CD8-positive, alpha-beta memory T cell (primary cell): ENCODE data around the gene DPF3. TPM values are rescaled to one million over a fixed set of nuclear protein-coding genes. Genes with fewer than 3 reads are reported as not detected.

ENCODE experiments used
- CTCF ChIA-PET: fragments of 350-600 bp; sonication (Branson Sonifier 250); formaldehyde crosslinking; loops from one replicate; lab custom pipeline; 2021; ENCODE audit warnings: antibody characterized with exemption; lab: Charles Lee
- POLR2A ChIA-PET: fragments of 350-600 bp; sonication (Branson Sonifier 250); formaldehyde crosslinking; loops from one replicate; lab custom pipeline; 2021; ENCODE audit warnings: antibody characterized with exemption; lab: Charles Lee
- DNase-seq, 5 donors: peaks; one replicate each; pipeline versions ENCODE4 v3.0.0 to v3.0.0-alpha.2; 2020 to 2022; ENCODE audit warnings: mixed read lengths in 1 of 5
- H3K27ac ChIP-seq: one replicate; pipeline ENCODE4 v1.7.0; 2013; ENCODE audit warnings: low read depth, mild to moderate bottlenecking, low read length, moderate library complexity
- H3K27me3 ChIP-seq: 2 replicates; pipeline ENCODE4 v1.7.0; 2013; ENCODE audit warnings: low read length, mild to moderate bottlenecking; ENCODE audit not compliant: insufficient read depth, poor library complexity, severe bottlenecking
- H3K36me3 ChIP-seq: 2 replicates; pipeline ENCODE4 v1.7.0; 2013; ENCODE audit warnings: mild to moderate bottlenecking, low read length, moderate library complexity; ENCODE audit not compliant: insufficient read depth
- H3K4me1 ChIP-seq: 2 replicates; pipeline ENCODE4 v1.7.0; 2013; ENCODE audit warnings: mild to moderate bottlenecking, low read length, moderate library complexity; ENCODE audit not compliant: insufficient read depth
- H3K4me3 ChIP-seq: 2 replicates; pipeline ENCODE4 v1.7.0; 2013; ENCODE audit warnings: mild to moderate bottlenecking, low read length
- H3K9me3 ChIP-seq: 2 replicates; pipeline ENCODE4 v1.7.0; 2013; ENCODE audit warnings: mild to moderate bottlenecking, low read length
- H3K27ac Mint-ChIP-seq, 8 donors: one replicate each; pipeline ENCODE4 v1.8.0; 2020 to 2021; ENCODE audit warnings: mixed read lengths in 8 of 8, mild to moderate bottlenecking in 6 of 8, inconsistent platforms in 3 of 8, moderate library complexity in 3 of 8
- H3K27me3 Mint-ChIP-seq, 2 donors: one replicate each; pipeline ENCODE4 v1.8.0; 2020 to 2021; ENCODE audit warnings: mixed read lengths in 2 of 2, mild to moderate bottlenecking in 1 of 2, moderate library complexity in 1 of 2
- H3K36me3 Mint-ChIP-seq, 3 donors: one replicate each; pipeline ENCODE4 v1.8.0; 2020 to 2021; ENCODE audit warnings: mixed read lengths in 3 of 3, inconsistent platforms in 1 of 3, mild to moderate bottlenecking in 1 of 3
- H3K4me1 Mint-ChIP-seq, 3 donors: one replicate each; pipeline ENCODE4 v1.8.0; 2020 to 2021; ENCODE audit warnings: mixed read lengths in 3 of 3, inconsistent platforms in 1 of 3, mild to moderate bottlenecking in 1 of 3
- H3K4me3 Mint-ChIP-seq, 7 donors: one replicate each; pipeline ENCODE4 v1.8.0; 2020 to 2021; ENCODE audit warnings: mixed read lengths in 7 of 7, mild to moderate bottlenecking in 6 of 7, moderate library complexity in 4 of 7, inconsistent platforms in 2 of 7
- H3K9me3 Mint-ChIP-seq, 5 donors: one replicate each; pipeline ENCODE4 v1.8.0; 2020 to 2022; ENCODE audit warnings: mixed read lengths in 5 of 5, mild to moderate bottlenecking in 3 of 5, moderate library complexity in 2 of 5, inconsistent platforms in 1 of 5
- polyA plus RNA-seq: library from polyadenylated mRNA; unstranded; fragments of 300-500 nt; fragmentation: Illumina TruSeq; gene quantifications from one replicate; pipeline ENCODE4 v1.2.3, GENCODE V29; 2021
- total RNA-seq, 2 experiments: library from RNA; stranded (reverse); gene quantifications; one replicate each; pipeline ENCODE4 v1.2.3, GENCODE V29; 2021

The DPF3 gene
- total and polyA plus RNA-seq, 3 experiments from 2014 or later: 0.50 to 1.3 (median 0.62) TPM

DNA sequence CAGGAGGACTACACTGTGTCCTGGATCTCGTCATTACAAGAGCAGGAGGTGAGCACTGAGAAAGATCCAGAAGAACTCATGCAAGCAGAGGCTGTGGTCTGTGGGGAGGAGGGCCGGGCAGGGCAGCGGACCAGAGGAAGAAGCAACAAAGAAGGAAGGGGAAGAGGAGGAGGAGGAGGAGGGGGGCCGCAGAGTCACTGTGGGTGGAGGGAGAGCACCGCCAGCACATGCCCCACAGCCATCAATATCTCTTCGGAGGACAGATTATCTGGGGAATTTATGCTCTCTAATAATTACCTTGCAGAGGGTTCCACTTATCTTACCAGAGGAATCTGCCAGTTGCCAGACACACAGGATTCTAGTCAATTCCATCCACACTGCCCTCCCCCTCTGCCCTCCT is 105.6 kb downstream of the DPF3 start:
- Histone ChIP-seq H3K36me3 (no peaks in the 10 kb centered on the region), H3K4me1 (no peaks in the 10 kb centered on the region), H3K4me3 (no peak overlapping the region), H3K27ac (no peak overlapping the region), H3K9me3 (no peaks in the 10 kb centered on the region), H3K27me3 (no peaks in the 10 kb centered on the region)
- Mint-ChIP-seq H3K4me1 (peaks cover 0 to 2% (median 0%) of the 10 kb centered on the region in 3 donors), H3K27ac (no peak overlapping the region), H3K36me3 (peaks cover 0 to 4% (median 0%) of the 10 kb centered on the region in 3 donors), H3K27me3 (peaks cover 0 to 5% of the 10 kb centered on the region in 2 donors), H3K9me3 (peaks cover 0 to under 1% (median 0%) of the 10 kb centered on the region in 5 donors), H3K4me3 (no peak overlapping the region)
- no peak for DNase-seq
- ChIA-PET POLR2A (no interaction called here), CTCF (no interaction called here)

DNA sequence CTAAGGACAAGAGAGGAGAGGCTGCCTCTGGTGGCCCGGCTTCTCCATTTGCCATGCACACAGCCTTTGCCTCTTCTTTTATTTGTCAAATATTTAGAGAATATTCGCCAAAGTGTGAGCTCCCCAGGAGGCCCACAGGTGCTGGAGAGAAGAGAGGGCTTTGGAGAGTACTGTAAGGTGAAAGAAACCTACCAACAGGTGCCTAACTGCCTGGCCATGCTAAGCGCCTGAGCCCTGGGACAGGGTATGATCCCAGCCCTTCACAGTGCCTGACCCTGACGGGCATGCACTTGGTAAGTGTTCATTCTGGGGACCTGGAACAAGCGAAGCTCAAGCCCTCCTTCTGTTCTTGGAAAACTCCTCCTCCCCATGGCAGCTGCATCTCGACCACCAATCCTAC is 106.1 kb downstream of the DPF3 start:
- Histone ChIP-seq H3K9me3 (no peaks in the 10 kb centered on the region), H3K4me1 (no peaks in the 10 kb centered on the region), H3K27me3 (no peaks in the 10 kb centered on the region), H3K4me3 (no peak overlapping the region), H3K36me3 (no peaks in the 10 kb centered on the region), H3K27ac (no peak overlapping the region)
- H3K4me1 Mint-ChIP-seq: peaks cover 0 to 2% (median 0%) of the 10 kb centered on the region in 3 donors
- H3K27ac Mint-ChIP-seq: no peak overlapping the region
- H3K27me3 Mint-ChIP-seq: peaks cover 0 to 2% of the 10 kb centered on the region in 2 donors
- H3K4me3 Mint-ChIP-seq: no peak overlapping the region
- DNase-seq: no peak
- POLR2A ChIA-PET: no interaction called here
- peaks cover 0 to 5% (median 2%) of the 10 kb centered on the region in 3 donors for H3K36me3 Mint-ChIP-seq
- peaks cover 0 to 2% (median 0%) of the 10 kb centered on the region in 5 donors for H3K9me3 Mint-ChIP-seq
- CTCF ChIA-PET: no interaction called here

DNA sequence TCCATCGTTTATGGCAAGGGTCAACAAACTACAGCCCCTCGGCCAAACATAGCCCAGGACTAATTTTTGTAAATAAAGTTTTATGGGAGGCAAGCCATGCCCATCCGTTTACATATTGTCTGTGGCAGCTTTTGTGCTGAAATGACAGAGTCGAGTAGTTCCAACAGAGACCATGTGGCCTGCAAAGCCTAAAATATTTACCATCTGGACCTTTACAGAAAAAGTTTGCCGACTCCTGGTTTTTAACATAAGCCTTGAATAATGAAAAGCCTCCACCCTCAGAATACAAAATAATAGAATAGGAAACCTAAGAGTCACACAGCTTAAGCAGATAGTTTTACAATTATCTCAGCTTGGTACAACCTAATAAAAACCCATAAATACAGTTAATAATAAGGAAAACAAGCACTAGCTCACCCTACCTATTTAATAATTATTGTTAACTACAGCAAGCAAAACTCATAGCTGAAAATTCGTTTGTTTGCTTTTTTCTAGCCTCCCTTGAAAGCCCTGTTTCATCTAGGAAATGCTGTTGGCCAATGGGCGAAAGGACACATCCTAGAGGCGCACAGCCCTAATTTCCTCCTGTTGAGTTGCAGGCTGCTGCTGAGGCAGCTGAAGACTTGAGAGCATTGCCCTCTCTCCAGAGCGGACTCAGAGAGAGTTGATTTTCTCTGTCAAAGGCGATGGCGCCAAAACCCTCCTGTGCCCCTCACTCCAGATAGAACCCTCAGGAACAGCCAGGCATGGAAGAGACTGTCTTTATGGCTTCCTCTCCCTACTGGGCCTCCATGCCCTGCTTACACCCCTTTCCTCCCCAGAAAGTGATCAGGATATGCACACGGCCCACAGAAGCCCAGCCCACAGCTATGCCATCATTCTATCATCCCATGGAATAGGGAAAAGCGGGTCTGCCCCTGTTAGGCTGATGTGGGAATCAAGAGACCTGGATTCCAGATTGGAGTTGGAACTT is 107.2 kb downstream of the DPF3 start:
- peaks cover 0 to 2% (median 0%) of the 10 kb centered on the region in 5 donors for H3K9me3 Mint-ChIP-seq
- no peaks in the 10 kb centered on the region for H3K9me3 ChIP-seq
- no peaks in the 10 kb centered on the region for H3K27me3 ChIP-seq
- peaks cover 0 to 2% (median 0%) of the 10 kb centered on the region in 3 donors for H3K4me1 Mint-ChIP-seq
- H3K27ac ChIP-seq: no peak overlapping the region
- no peaks in the 10 kb centered on the region for H3K4me1 ChIP-seq
- POLR2A ChIA-PET: no interaction called here
- H3K4me3 ChIP-seq: no peak overlapping the region
- H3K36me3 Mint-ChIP-seq: peaks cover 0 to 7% (median 2%) of the 10 kb centered on the region in 3 donors
- no peak for DNase-seq
- CTCF ChIA-PET: no interaction called here
- peak overlapping the region in 1 of 8 donors; percentile 74 for H3K27ac Mint-ChIP-seq
- H3K4me3 Mint-ChIP-seq: no peak overlapping the region
- H3K27me3 Mint-ChIP-seq: peaks cover 0 to 4% of the 10 kb centered on the region in 2 donors
- no peaks in the 10 kb centered on the region for H3K36me3 ChIP-seq

DNA sequence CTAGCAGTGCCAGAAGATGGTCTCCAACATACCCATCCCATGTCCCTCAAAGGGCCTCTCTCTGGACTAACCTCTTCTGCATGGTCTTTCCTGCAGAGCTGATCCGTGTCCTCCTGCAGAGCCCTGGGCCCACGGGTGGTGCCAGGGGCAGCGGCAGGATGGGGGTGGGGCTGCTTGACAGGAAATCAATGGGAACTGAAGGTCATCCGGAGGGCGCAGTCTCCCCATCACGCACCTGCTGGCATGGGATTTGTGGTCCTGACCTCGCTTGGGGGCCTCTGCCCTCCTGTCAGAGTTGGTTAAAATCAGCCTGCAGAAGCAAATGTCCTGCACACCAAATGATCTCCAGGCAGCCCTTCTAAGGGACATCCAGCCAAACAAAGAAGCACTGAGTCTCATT is 110.2 kb downstream of the DPF3 start:
- H3K36me3 Mint-ChIP-seq: peaks cover 0 to 7% (median 2%) of the 10 kb centered on the region in 3 donors
- H3K27me3 Mint-ChIP-seq: peaks cover 0 to 4% of the 10 kb centered on the region in 2 donors
- H3K4me3 ChIP-seq: no peak overlapping the region
- H3K36me3 ChIP-seq: no peaks in the 10 kb centered on the region
- H3K27ac Mint-ChIP-seq: no peak overlapping the region
- peaks cover 0 to 2% (median 0%) of the 10 kb centered on the region in 5 donors for H3K9me3 Mint-ChIP-seq
- ChIA-PET POLR2A (no interaction called here), CTCF (no interaction called here)
- no peak overlapping the region for H3K4me3 Mint-ChIP-seq
- H3K4me1 ChIP-seq: no peaks in the 10 kb centered on the region
- no peaks in the 10 kb centered on the region for H3K27me3 ChIP-seq
- H3K27ac ChIP-seq: no peak overlapping the region
- H3K9me3 ChIP-seq: no peaks in the 10 kb centered on the region
- no peak for DNase-seq
- no peaks in the 10 kb centered on the region for H3K4me1 Mint-ChIP-seq

DNA sequence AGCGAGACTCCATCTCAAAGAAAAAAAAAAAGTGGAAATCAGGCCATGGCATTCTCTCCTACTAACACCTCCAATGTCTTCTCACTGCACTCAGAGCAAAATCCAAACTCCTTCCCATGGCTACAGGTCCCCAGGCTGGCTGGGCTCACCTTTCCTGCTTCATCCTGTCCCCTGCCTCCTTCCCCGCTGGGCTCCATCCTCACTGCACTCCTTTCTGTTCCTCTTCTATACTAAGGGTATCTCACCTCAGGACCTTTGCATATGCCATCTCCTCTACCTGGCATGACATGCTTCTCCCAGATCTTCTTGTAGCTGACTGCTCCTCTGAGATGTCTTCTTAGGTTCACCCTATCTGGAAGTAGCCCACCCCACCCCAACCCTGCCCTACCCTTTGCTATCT is 111.1 kb downstream of the DPF3 start:
- H3K4me1 ChIP-seq: no peaks in the 10 kb centered on the region
- DNase-seq: no peak
- no peaks in the 10 kb centered on the region for H3K9me3 ChIP-seq
- no peak overlapping the region for H3K4me3 ChIP-seq
- Mint-ChIP-seq H3K4me1 (no peaks in the 10 kb centered on the region), H3K4me3 (no peak overlapping the region), H3K27ac (no peak overlapping the region), H3K36me3 (peaks cover 0 to 7% (median 2%) of the 10 kb centered on the region in 3 donors), H3K9me3 (peaks cover 0 to 2% (median 0%) of the 10 kb centered on the region in 5 donors), H3K27me3 (peaks cover 0 to 4% of the 10 kb centered on the region in 2 donors)
- no peak overlapping the region for H3K27ac ChIP-seq
- POLR2A ChIA-PET: no interaction called here
- H3K27me3 ChIP-seq: no peaks in the 10 kb centered on the region
- CTCF ChIA-PET: no interaction called here
- H3K36me3 ChIP-seq: no peaks in the 10 kb centered on the region

DNA sequence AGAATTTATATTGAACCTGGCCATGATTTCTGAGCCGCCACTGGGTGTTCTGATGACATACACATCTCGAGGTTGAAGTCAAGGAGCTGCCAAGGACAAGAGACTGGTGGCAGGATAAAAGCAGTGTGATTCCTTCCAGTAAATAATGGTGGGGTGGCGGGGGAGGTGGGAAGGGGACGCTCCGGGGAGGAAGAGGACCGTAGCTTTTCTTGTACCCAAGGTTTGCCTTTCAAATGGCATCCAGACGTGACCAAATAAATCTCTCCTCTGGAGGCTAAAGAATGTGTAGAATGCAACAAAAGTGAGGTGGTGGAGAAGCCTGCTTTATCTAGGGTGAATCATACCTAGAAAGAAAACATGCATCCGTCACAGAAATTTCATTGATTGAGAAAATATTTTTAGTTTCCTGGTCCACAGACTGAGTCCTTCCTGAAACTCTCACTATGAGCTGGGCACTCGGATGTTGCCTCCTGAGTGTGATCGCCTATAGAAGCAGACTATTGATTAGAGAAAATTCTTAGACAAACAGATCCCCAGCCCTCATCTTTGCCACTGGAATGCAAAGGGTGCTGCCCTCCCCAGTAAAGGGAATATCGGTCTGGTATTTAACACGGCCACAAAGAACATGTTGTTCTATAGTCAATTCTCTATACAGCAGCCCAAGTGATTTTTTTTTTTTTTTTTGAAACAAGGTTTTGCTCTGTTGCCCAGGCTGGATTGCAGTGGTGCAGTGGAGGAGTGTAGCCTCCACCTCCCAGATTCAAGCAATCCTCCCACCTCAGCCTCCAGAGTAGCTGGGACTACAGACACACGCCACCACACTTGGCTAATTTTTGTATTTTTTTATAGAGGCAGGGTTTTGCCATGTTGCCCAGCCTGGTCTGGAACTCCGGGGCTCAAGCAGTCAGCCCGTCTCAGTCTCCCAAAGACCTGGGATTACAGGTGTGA is 112.1 kb downstream of the DPF3 start:
- H3K4me3 Mint-ChIP-seq: no peak overlapping the region
- DNase-seq: no peak
- no peaks in the 10 kb centered on the region for H3K36me3 ChIP-seq
- no peaks in the 10 kb centered on the region for H3K9me3 ChIP-seq
- no peak overlapping the region for H3K27ac Mint-ChIP-seq
- peaks cover 0 to 4% of the 10 kb centered on the region in 2 donors for H3K27me3 Mint-ChIP-seq
- no peaks in the 10 kb centered on the region for H3K27me3 ChIP-seq
- peaks cover 0 to 2% (median 0%) of the 10 kb centered on the region in 5 donors for H3K9me3 Mint-ChIP-seq
- H3K4me1 ChIP-seq: no peaks in the 10 kb centered on the region
- H3K4me1 Mint-ChIP-seq: peaks cover 0 to 5% (median 4%) of the 10 kb centered on the region in 3 donors
- POLR2A ChIA-PET: no interaction called here
- H3K4me3 ChIP-seq: no peak overlapping the region
- no peak overlapping the region for H3K27ac ChIP-seq
- CTCF ChIA-PET: no interaction called here
- H3K36me3 Mint-ChIP-seq: peaks cover 0 to 7% (median 5%) of the 10 kb centered on the region in 3 donors

DNA sequence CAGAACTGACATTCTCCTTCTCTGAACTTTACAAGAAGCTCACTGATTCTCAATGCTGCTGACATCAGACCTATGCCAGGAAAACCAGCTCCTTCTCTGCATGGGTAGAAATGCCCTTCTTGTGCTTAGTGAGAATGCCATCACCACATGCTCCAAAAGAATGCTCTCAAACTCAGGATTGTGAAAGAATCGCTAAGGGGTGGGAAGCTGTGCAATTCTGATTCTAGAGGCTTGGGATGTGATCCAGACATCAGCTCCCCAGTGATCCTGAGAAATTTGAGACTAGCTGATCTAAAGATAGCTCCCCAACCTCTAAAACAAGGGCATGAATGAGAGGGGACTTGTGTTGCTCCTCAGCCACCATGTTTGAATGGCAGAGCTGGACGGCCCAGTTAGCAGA is 113.2 kb downstream of the DPF3 start:
- no peaks in the 10 kb centered on the region for H3K27me3 ChIP-seq
- no peak for DNase-seq
- Mint-ChIP-seq H3K4me3 (no peak overlapping the region), H3K27ac (no peak overlapping the region), H3K27me3 (peaks cover 1 to 4% of the 10 kb centered on the region in 2 donors), H3K9me3 (peaks cover 0 to 2% (median 0%) of the 10 kb centered on the region in 5 donors), H3K4me1 (peaks cover 0 to 8% (median 6%) of the 10 kb centered on the region in 3 donors), H3K36me3 (peaks cover 0 to 8% (median 7%) of the 10 kb centered on the region in 3 donors)
- POLR2A ChIA-PET: no interaction called here
- no peaks in the 10 kb centered on the region for H3K9me3 ChIP-seq
- no peak overlapping the region for H3K27ac ChIP-seq
- no peaks in the 10 kb centered on the region for H3K36me3 ChIP-seq
- no peak overlapping the region for H3K4me3 ChIP-seq
- CTCF ChIA-PET: no interaction called here
- no peaks in the 10 kb centered on the region for H3K4me1 ChIP-seq
